ENCODE data around the gene WDCP. TPM values are rescaled to one million over a fixed set of nuclear protein-coding genes. Genes with fewer than 3 reads are reported as not detected.
"Not testable (repeated sequence)": the region's sequence is repeated elsewhere in the genome, so short reads cannot be mapped to it uniquely, and the experiment has no call there.

WDCP gene, protein sequence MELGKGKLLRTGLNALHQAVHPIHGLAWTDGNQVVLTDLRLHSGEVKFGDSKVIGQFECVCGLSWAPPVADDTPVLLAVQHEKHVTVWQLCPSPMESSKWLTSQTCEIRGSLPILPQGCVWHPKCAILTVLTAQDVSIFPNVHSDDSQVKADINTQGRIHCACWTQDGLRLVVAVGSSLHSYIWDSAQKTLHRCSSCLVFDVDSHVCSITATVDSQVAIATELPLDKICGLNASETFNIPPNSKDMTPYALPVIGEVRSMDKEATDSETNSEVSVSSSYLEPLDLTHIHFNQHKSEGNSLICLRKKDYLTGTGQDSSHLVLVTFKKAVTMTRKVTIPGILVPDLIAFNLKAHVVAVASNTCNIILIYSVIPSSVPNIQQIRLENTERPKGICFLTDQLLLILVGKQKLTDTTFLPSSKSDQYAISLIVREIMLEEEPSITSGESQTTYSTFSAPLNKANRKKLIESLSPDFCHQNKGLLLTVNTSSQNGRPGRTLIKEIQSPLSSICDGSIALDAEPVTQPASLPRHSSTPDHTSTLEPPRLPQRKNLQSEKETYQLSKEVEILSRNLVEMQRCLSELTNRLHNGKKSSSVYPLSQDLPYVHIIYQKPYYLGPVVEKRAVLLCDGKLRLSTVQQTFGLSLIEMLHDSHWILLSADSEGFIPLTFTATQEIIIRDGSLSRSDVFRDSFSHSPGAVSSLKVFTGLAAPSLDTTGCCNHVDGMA
- total RNA-seq, result 21.6 and 22.3 TPM in 2 replicates
- total RNA-seq (2013), result 14.0 TPM
- 2.2 and 3.9 TPM in 2 replicates for polyA plus RNA-seq
- polyA minus RNA-seq, result 6.4 and 6.6 TPM in 2 replicates

DNA sequence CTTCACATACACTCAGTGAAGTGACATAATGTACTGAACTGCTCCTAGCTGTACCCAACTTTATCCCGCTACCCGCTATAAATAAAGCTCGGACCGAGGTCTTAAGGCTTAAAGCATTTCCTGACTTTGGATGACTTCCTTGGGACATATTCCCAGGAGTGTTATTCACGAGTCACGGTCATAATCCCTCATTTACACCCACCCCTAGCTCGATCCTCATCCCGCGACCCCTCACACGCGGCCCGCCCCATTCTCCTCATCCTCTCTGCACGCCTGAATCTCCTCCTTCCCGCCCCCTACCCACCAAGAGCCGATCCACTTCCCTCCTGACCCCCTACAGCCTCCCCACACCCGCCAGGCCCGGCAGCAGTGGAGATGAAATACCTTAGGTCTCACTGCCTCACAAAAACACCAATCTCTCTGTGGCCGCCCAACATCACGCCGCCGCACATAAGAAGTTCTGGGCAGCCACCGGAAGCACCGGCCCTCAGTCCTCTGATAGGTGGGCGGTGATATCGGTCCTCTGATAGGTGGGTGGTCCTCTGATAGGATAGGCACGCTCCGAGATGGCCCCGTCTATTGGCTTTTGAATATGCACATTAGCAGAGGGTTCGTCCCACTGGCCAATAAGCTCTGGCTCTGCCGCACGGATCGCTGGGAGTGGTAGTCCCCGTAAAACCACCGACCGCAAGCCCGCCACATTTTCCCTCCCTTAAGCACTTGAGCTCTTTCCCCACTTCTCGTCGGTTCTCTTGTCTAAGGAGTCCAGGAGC, at the start of gene WDCP:
TSS of gene WDCP (minus strand) at position 462 of the 773 bp plus-strand sequence. CDS start 7,897 bp downstream, outside the sequence.
- peaks cover 0 to 20% (median 2%) of the 10 kb centered on the region in 4 experiments for H3K27me3 ChIP-seq (replicated peaks in 1 of 4; ENCODE audit: control extremely low read depth in 1 of 4, control insufficient read depth in 3 of 4, insufficient read depth in 4 of 4, low read length in 3 of 4)
- no peaks in the 10 kb centered on the region for H4K20me1 ChIP-seq (ENCODE audit: control insufficient read depth, insufficient read depth, low read length, poor library complexity, severe bottlenecking)
- TF ChIP-seq CTCF (IDR thresholded peaks at IDR 0.05) (no peak), EZH2 (IDR thresholded peaks at IDR 0.05; ENCODE audit: borderline replicate concordance, insufficient read depth, low read depth, low read length, poor library complexity, severe bottlenecking) (no peak)
- H3K4me1 Mint-ChIP-seq, result peaks cover 25% of the 10 kb centered on the region
- H3K27ac Mint-ChIP-seq, result peak within 1 kb of the TSS; percentile 86
- H3K36me3 ChIP-seq (replicated peaks in 1 of 2; ENCODE audit: control extremely low read depth in 1 of 2, control insufficient read depth in 1 of 2, extremely low read depth in 1 of 2, insufficient read depth in 2 of 2, low read length in 1 of 2), result no peaks in the 10 kb centered on the region
- WGBS (ENCODE audit: insufficient coverage), result 0% methylated on average over 32 of the region's 38 CpGs
- no peaks in the 10 kb centered on the region for H3K9me3 ChIP-seq (ENCODE audit: control extremely low read depth in 1 of 3, control insufficient read depth in 2 of 3, insufficient read depth in 1 of 3, low read length in 2 of 3)
- H3K4me1 ChIP-seq (ENCODE audit: control insufficient read depth in 2 of 2, insufficient read depth in 2 of 2, low read length in 2 of 2), result peaks cover 24 to 26% of the 10 kb centered on the region in 2 donors
- peaks cover 18% of the 10 kb centered on the region for H3K79me2 ChIP-seq (ENCODE audit: control insufficient read depth, insufficient read depth, low read length)
- H3K27ac ChIP-seq (ENCODE audit: low read length in 2 of 2), result peak within 1 kb of the TSS in 1 of 2 donors; percentile 79
- ATAC-seq (ENCODE audit: low read depth) (peak; percentile 99), DNase-seq (peak; percentile 95)
- CTCF ChIA-PET, result interaction anchor here (1.0 to 2.0 kb wide), 6 partner anchors 19 to 222 kb away, joined by 3 to 18 read pairs (median 6); partner anchors contain the start of genes ATAD2B, SF3B6 and TP53I3
- intact Hi-C loops (cut with micrococcal nuclease), result loop anchor here (1.0 to 2.0 kb wide), 6 partner anchors 29 to 1832 kb away; partner anchors contain the start of genes ASXL2, ATAD2B, CENPO and FAM228B
- peak within 1 kb of the TSS; percentile 97 for H2AFZ ChIP-seq (ENCODE audit: insufficient read depth, low read depth, low read length, poor library complexity, severe bottlenecking)
- H3K4me3 Mint-ChIP-seq, result peak within 1 kb of the TSS; percentile 90
- H3K4me2 ChIP-seq (replicated peaks; ENCODE audit: low read depth, low read length, poor library complexity, severe bottlenecking), result peak within 1 kb of the TSS; percentile 96
- POLR2A ChIA-PET, result interaction anchor here (1.7 to 1.8 kb wide), 2 partner anchors 29 to 120 kb away, joined by 16 to 20 read pairs; partner anchors contain the start of genes ATAD2B and SF3B6
- no peaks in the 10 kb centered on the region for H3K9me3 Mint-ChIP-seq (ENCODE audit: insufficient read depth)
- peak within 1 kb of the TSS; percentile 53 to 92 (median 79) for H3K4me3 ChIP-seq (ENCODE audit: control extremely low read depth in 1 of 5, extremely low read depth in 1 of 5, insufficient read depth in 1 of 5, low read depth in 2 of 5, low read length in 4 of 5)
- H3K27me3 Mint-ChIP-seq, result no peaks in the 10 kb centered on the region
- H3K9ac ChIP-seq (ENCODE audit: low read length), result peak within 1 kb of the TSS; percentile 92

DNA sequence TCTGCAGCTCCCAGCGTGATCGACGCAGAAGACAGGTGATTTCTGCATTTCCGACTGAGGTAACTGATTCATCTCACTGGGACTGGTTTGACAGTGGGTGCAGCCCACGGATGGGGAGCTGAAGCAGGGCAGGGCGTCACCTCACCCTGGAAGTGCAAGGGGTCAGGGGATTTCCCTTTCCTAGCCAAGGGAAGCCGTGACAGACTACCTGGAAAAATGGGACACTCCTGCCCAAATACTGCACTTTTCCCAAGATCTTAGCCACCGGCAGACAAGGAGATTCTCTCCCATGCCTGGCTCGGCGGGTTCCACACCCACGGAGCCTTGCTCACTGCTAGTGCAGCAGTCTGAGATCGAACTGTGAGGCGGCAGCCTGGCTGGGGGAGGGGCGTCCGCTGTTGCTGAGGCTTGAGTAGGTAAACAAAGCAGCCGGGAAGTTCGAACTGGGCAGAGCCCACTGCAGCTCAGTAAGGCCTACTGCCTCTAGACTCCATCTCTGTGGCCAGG, 48.0 kb upstream of the WDCP start:
- H3K79me2 ChIP-seq (ENCODE audit: control insufficient read depth, insufficient read depth, low read length); H3K9ac ChIP-seq (ENCODE audit: low read length); DNase-seq; H3K36me3 ChIP-seq (replicated peaks in 1 of 2; ENCODE audit: control extremely low read depth in 1 of 2, control insufficient read depth in 1 of 2, extremely low read depth in 1 of 2, insufficient read depth in 2 of 2, low read length in 1 of 2); H3K9me3 ChIP-seq (ENCODE audit: control extremely low read depth in 1 of 3, control insufficient read depth in 2 of 3, insufficient read depth in 1 of 3, low read length in 2 of 3); CTCF ChIA-PET; H3K4me1 Mint-ChIP-seq; H3K9me3 Mint-ChIP-seq (ENCODE audit: insufficient read depth); H3K4me3 ChIP-seq (ENCODE audit: control extremely low read depth in 1 of 5, extremely low read depth in 1 of 5, insufficient read depth in 1 of 5, low read depth in 2 of 5, low read length in 4 of 5); intact Hi-C loops (cut with micrococcal nuclease); H3K4me3 Mint-ChIP-seq; POLR2A ChIA-PET; H3K27ac Mint-ChIP-seq; H2AFZ ChIP-seq (ENCODE audit: insufficient read depth, low read depth, low read length, poor library complexity, severe bottlenecking); H3K27me3 Mint-ChIP-seq; ATAC-seq (ENCODE audit: low read depth); H3K27ac ChIP-seq (ENCODE audit: low read length in 2 of 2); H3K4me1 ChIP-seq (ENCODE audit: control insufficient read depth in 2 of 2, insufficient read depth in 2 of 2, low read length in 2 of 2); H3K4me2 ChIP-seq (replicated peaks; ENCODE audit: low read depth, low read length, poor library complexity, severe bottlenecking); H4K20me1 ChIP-seq (ENCODE audit: control insufficient read depth, insufficient read depth, low read length, poor library complexity, severe bottlenecking); H3K27me3 ChIP-seq (replicated peaks in 1 of 4; ENCODE audit: control extremely low read depth in 1 of 4, control insufficient read depth in 3 of 4, insufficient read depth in 4 of 4, low read length in 3 of 4): not testable (repeated sequence)
- 96% methylated on average over 14 of the region's 17 CpGs for WGBS (ENCODE audit: insufficient coverage)

DNA sequence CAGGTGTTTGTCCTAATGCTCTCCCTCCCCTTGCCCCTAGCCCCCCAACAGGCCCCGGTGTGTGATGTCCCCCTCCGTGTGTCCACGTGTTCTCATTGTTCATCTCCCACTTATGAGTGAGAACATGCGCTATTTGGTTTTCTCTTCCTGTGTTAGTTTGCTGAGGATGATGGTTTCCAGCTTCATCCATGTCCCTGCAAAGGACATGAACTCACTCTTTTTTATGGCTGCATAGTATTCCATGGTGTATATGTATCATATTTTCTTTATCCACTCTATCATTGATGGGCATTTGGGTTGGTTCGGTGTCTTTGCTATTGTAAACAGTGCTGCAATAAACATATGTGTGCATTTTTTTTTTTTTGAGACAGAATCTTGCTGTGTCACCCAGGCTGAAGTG, 46.1 kb upstream of the WDCP start:
- H3K4me2 ChIP-seq (replicated peaks; ENCODE audit: low read depth, low read length, poor library complexity, severe bottlenecking); intact Hi-C loops (cut with micrococcal nuclease); H3K9ac ChIP-seq (ENCODE audit: low read length); H3K4me1 Mint-ChIP-seq; H3K27ac ChIP-seq (ENCODE audit: low read length in 2 of 2); H3K79me2 ChIP-seq (ENCODE audit: control insufficient read depth, insufficient read depth, low read length); H3K9me3 ChIP-seq (ENCODE audit: control extremely low read depth in 1 of 3, control insufficient read depth in 2 of 3, insufficient read depth in 1 of 3, low read length in 2 of 3); H4K20me1 ChIP-seq (ENCODE audit: control insufficient read depth, insufficient read depth, low read length, poor library complexity, severe bottlenecking); H3K27ac Mint-ChIP-seq; H3K27me3 ChIP-seq (replicated peaks in 1 of 4; ENCODE audit: control extremely low read depth in 1 of 4, control insufficient read depth in 3 of 4, insufficient read depth in 4 of 4, low read length in 3 of 4); POLR2A ChIA-PET; H2AFZ ChIP-seq (ENCODE audit: insufficient read depth, low read depth, low read length, poor library complexity, severe bottlenecking); H3K27me3 Mint-ChIP-seq; DNase-seq; H3K9me3 Mint-ChIP-seq (ENCODE audit: insufficient read depth); H3K4me1 ChIP-seq (ENCODE audit: control insufficient read depth in 2 of 2, insufficient read depth in 2 of 2, low read length in 2 of 2); ATAC-seq (ENCODE audit: low read depth); H3K36me3 ChIP-seq (replicated peaks in 1 of 2; ENCODE audit: control extremely low read depth in 1 of 2, control insufficient read depth in 1 of 2, extremely low read depth in 1 of 2, insufficient read depth in 2 of 2, low read length in 1 of 2); H3K4me3 ChIP-seq (ENCODE audit: control extremely low read depth in 1 of 5, extremely low read depth in 1 of 5, insufficient read depth in 1 of 5, low read depth in 2 of 5, low read length in 4 of 5); H3K4me3 Mint-ChIP-seq; CTCF ChIA-PET: not testable (repeated sequence)
- WGBS (ENCODE audit: insufficient coverage), result no CpG with 5 or more reads among the region's 5 CpGs
